Measurements from ENCODE around the gene MOB2.

DNA sequence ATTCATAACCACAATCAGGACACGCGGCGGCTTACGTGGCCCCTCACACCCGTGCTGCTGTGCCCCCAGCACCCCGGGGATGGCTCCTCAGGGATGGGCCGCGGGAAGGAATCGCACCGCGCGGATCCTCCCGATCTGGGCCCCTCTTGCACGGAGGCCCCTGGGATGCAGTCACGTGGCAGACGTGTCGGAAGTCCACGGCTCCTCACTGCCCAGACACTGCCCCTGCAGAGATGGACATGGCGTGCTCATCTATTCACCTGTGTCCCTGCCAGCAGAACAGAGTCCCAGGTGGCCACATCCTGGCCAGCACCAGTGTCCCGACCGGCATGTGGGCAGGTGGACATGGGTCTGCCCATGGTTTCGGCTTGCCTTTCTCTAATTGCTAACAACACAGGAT lies 12.8 kb downstream of the MOB2 start:
- TF ChIP-seq CTCF (conservative IDR thresholded peaks at IDR 0.05 in 1 of 2, IDR thresholded peaks at IDR 0.05 in 1 of 2; ENCODE audit: low read depth in 1 of 2, low read length in 2 of 2), result no peak
- no peak for TF ChIP-seq EZH2 (IDR thresholded peaks at IDR 0.05; ENCODE audit: low read length, missing control alignments)
